ENCODE measurements around the gene VDR. TPM values are rescaled to one million over a fixed set of nuclear protein-coding genes. Genes with fewer than 3 reads are reported as not detected.
"Not testable (repeated sequence)": the region's sequence is repeated elsewhere in the genome, so short reads cannot be mapped to it uniquely, and the experiment has no call there.

VDR gene
- polyA plus RNA-seq, 3 donors: 6.0 to 14.8 (median 12.8) TPM

GRCh38 chr12:47817272-47818006, 87.4 kb downstream of the VDR start:
- H3K27ac Mint-ChIP-seq: peak overlapping the region; percentile 82 to 95 (median 86)
- Histone ChIP-seq H3K79me2 (ENCODE audit: insufficient read depth, low read length) (peaks cover 78% of the 10 kb centered on the region), H3K4me1 (ENCODE audit: control insufficient read depth in 1 of 2, insufficient read depth in 2 of 2, low read length in 2 of 2) (peaks cover 87 to 90% of the 10 kb centered on the region in 2 donors), H3K9ac (ENCODE audit: insufficient read depth, low read length, poor library complexity, severe bottlenecking) (peak overlapping the region; percentile 79), H2AFZ (ENCODE audit: insufficient read depth, low read depth, low read length, poor library complexity, severe bottlenecking) (peak overlapping the region; percentile 2), H3K27ac (ENCODE audit: low read depth in 1 of 2, low read length in 2 of 2) (peak overlapping the region; percentile 31 to 77), H3K36me3 (replicated peaks in 1 of 2; ENCODE audit: control insufficient read depth in 1 of 2, insufficient read depth in 2 of 2, low read length in 2 of 2) (no peaks in the 10 kb centered on the region), H3K9me3 (replicated peaks in 1 of 2; ENCODE audit: control insufficient read depth in 1 of 2, insufficient read depth in 1 of 2, low read length in 2 of 2) (no peaks in the 10 kb centered on the region), H4K20me1 (ENCODE audit: insufficient read depth, low read length) (peaks cover 24% of the 10 kb centered on the region), H3K4me3 (replicated peaks in 1 of 3; ENCODE audit: low read depth in 2 of 3, low read length in 3 of 3) (peak overlapping the region in 2 of 3 experiments; percentile 1 to 82), H3K27me3 (ENCODE audit: control insufficient read depth in 2 of 2, insufficient read depth in 2 of 2, low read length in 2 of 2) (no peaks in the 10 kb centered on the region), H3K4me2 (replicated peaks; ENCODE audit: extremely low read depth, low read length, poor library complexity, severe bottlenecking) (peak overlapping the region; percentile 92)
- peak overlapping the region; percentile 83 to 87 for H3K4me3 Mint-ChIP-seq
- peaks cover 0 to 3% (median 0%) of the 10 kb centered on the region in 7 donors for H3K9me3 Mint-ChIP-seq
- no peak for DNase-seq
- 4% methylated on average over 2 of the region's 7 CpGs for WGBS (ENCODE audit: insufficient coverage)
- no peaks in the 10 kb centered on the region for H3K27me3 Mint-ChIP-seq (ENCODE audit: low read depth in 3 of 3)
- TF ChIP-seq CTCF (IDR thresholded peaks at IDR 0.05): no peak
- H3K36me3 Mint-ChIP-seq: peaks cover 8 to 10% of the 10 kb centered on the region in 2 donors
- peaks cover 81% of the 10 kb centered on the region for H3K4me1 Mint-ChIP-seq
- intact Hi-C loops (cut with micrococcal nuclease): loop anchor here (5.0 to 10.0 kb wide), 2 partner anchors 87 to 110 kb away; partner anchors contain the start of genes RPAP3 (in 1 of the 2) and VDR (in 1 of the 2)

GRCh38 chr12:47816403-47817271, 88.2 kb downstream of the VDR start:
- WGBS (ENCODE audit: insufficient coverage): 0% methylated on average over 2 of the region's 12 CpGs
- peak overlapping the region; percentile 83 to 87 for H3K4me3 Mint-ChIP-seq
- H3K4me2 ChIP-seq (replicated peaks; ENCODE audit: extremely low read depth, low read length, poor library complexity, severe bottlenecking): peak overlapping the region; percentile 92
- no peaks in the 10 kb centered on the region for H3K27me3 ChIP-seq (ENCODE audit: control insufficient read depth in 2 of 2, insufficient read depth in 2 of 2, low read length in 2 of 2)
- no peak for DNase-seq
- peaks cover 80% of the 10 kb centered on the region for H3K4me1 Mint-ChIP-seq
- peak overlapping the region; percentile 31 to 77 for H3K27ac ChIP-seq (ENCODE audit: low read depth in 1 of 2, low read length in 2 of 2)
- intact Hi-C loops (cut with micrococcal nuclease): loop anchor here (5.0 to 10.0 kb wide), 2 partner anchors 88 to 109 kb away; partner anchors contain the start of genes RPAP3 (in 1 of the 2) and VDR (in 1 of the 2)
- H3K36me3 Mint-ChIP-seq: peaks cover 10 to 13% of the 10 kb centered on the region in 2 donors
- peak overlapping the region in 1 of 3 experiments; percentile 82 for H3K4me3 ChIP-seq (replicated peaks in 1 of 3; ENCODE audit: low read depth in 2 of 3, low read length in 3 of 3)
- TF ChIP-seq CTCF (IDR thresholded peaks at IDR 0.05): no peak
- peak overlapping the region in 6 of 7 donors; percentile 82 to 95 (median 86) for H3K27ac Mint-ChIP-seq
- H3K9me3 ChIP-seq (replicated peaks in 1 of 2; ENCODE audit: control insufficient read depth in 1 of 2, insufficient read depth in 1 of 2, low read length in 2 of 2): no peaks in the 10 kb centered on the region
- peaks cover 87 to 90% of the 10 kb centered on the region in 2 donors for H3K4me1 ChIP-seq (ENCODE audit: control insufficient read depth in 1 of 2, insufficient read depth in 2 of 2, low read length in 2 of 2)
- peaks cover 0 to 3% (median 0%) of the 10 kb centered on the region in 7 donors for H3K9me3 Mint-ChIP-seq
- H2AFZ ChIP-seq (ENCODE audit: insufficient read depth, low read depth, low read length, poor library complexity, severe bottlenecking): peak overlapping the region; percentile 2
- no peaks in the 10 kb centered on the region for H3K27me3 Mint-ChIP-seq (ENCODE audit: low read depth in 3 of 3)
- peaks cover 86% of the 10 kb centered on the region for H3K79me2 ChIP-seq (ENCODE audit: insufficient read depth, low read length)
- H4K20me1 ChIP-seq (ENCODE audit: insufficient read depth, low read length): peaks cover 24% of the 10 kb centered on the region
- H3K36me3 ChIP-seq (replicated peaks in 1 of 2; ENCODE audit: control insufficient read depth in 1 of 2, insufficient read depth in 2 of 2, low read length in 2 of 2): no peaks in the 10 kb centered on the region
- peak overlapping the region; percentile 79 for H3K9ac ChIP-seq (ENCODE audit: insufficient read depth, low read length, poor library complexity, severe bottlenecking)

- Mint-ChIP-seq H3K27ac (peak overlapping the region; percentile 47 to 99 (median 94)), H3K4me3 (peak overlapping the region in 1 of 2 donors; percentile 9), H3K36me3 (peaks cover 16 to 17% of the 10 kb centered on the region in 2 donors), H3K4me1 (peaks cover 80% of the 10 kb centered on the region)
- not testable (repeated sequence) for H3K4me3 ChIP-seq (replicated peaks in 1 of 3; ENCODE audit: low read depth in 2 of 3, low read length in 3 of 3); H3K36me3 ChIP-seq (replicated peaks in 1 of 2; ENCODE audit: control insufficient read depth in 1 of 2, insufficient read depth in 2 of 2, low read length in 2 of 2); H3K9me3 Mint-ChIP-seq; H3K27me3 ChIP-seq (ENCODE audit: control insufficient read depth in 2 of 2, insufficient read depth in 2 of 2, low read length in 2 of 2); H3K9ac ChIP-seq (ENCODE audit: insufficient read depth, low read length, poor library complexity, severe bottlenecking); DNase-seq; H3K9me3 ChIP-seq (replicated peaks in 1 of 2; ENCODE audit: control insufficient read depth in 1 of 2, insufficient read depth in 1 of 2, low read length in 2 of 2); H3K4me2 ChIP-seq (replicated peaks; ENCODE audit: extremely low read depth, low read length, poor library complexity, severe bottlenecking); H2AFZ ChIP-seq (ENCODE audit: insufficient read depth, low read depth, low read length, poor library complexity, severe bottlenecking); H3K27me3 Mint-ChIP-seq (ENCODE audit: low read depth in 3 of 3)
- WGBS (ENCODE audit: insufficient coverage): no CpG with 5 or more reads among the region's 5 CpGs
- intact Hi-C loops (cut with micrococcal nuclease): loop anchor here (5.0 to 10.0 kb wide), 2 partner anchors 89 to 108 kb away; partner anchors contain the start of genes RPAP3 (in 1 of the 2) and VDR (in 1 of the 2)
- H3K27ac ChIP-seq (ENCODE audit: low read depth in 1 of 2, low read length in 2 of 2): peak overlapping the region; percentile 10 to 99
- H3K4me1 ChIP-seq (ENCODE audit: control insufficient read depth in 1 of 2, insufficient read depth in 2 of 2, low read length in 2 of 2): peaks cover 87 to 90% of the 10 kb centered on the region in 2 donors
- H4K20me1 ChIP-seq (ENCODE audit: insufficient read depth, low read length): peaks cover 24% of the 10 kb centered on the region
- H3K79me2 ChIP-seq (ENCODE audit: insufficient read depth, low read length): peaks cover 98% of the 10 kb centered on the region
Measured at GRCh38 chr12:47815447-47815846, 89.3 kb downstream of the VDR start.
